Thymus (tissue), 11 donors: Measurements from ENCODE around the gene PLXNA4. TPM values are rescaled to one million over a fixed set of nuclear protein-coding genes. Genes with fewer than 3 reads are reported as not detected.

ENCODE experiments used
- DNase-seq, 9 donors: peaks; one replicate each; pipeline ENCODE4 v3.0.0-alpha.2; 2013; ENCODE audit warnings: low spot score in 9 of 9, low read depth in 6 of 9, missing footprints in 1 of 9
- H3K27ac ChIP-seq, 2 donors: one replicate each; pipeline ENCODE4 v1.5.1; 2013; ENCODE audit warnings: control low read depth in 1 of 2, low read depth in 1 of 2, low read length in 1 of 2, mild to moderate bottlenecking in 1 of 2, moderate library complexity in 1 of 2
- H3K27me3 ChIP-seq, 2 donors: one replicate each; pipeline ENCODE4 v1.5.1; 2013; ENCODE audit warnings: low read length in 1 of 2; ENCODE audit not compliant: control insufficient read depth in 2 of 2, insufficient read depth in 1 of 2
- H3K36me3 ChIP-seq, 2 donors: one replicate each; pipeline ENCODE4 v1.5.1; 2013; ENCODE audit warnings: low read length in 1 of 2, mild to moderate bottlenecking in 1 of 2, moderate library complexity in 1 of 2; ENCODE audit not compliant: control insufficient read depth in 2 of 2, insufficient read depth in 2 of 2
- H3K4me1 ChIP-seq, 2 donors: one replicate each; pipeline ENCODE4 v1.5.1; 2013; ENCODE audit warnings: low read length in 2 of 2; ENCODE audit not compliant: control insufficient read depth in 2 of 2, insufficient read depth in 2 of 2
- H3K4me3 ChIP-seq, 2 donors: one replicate each; pipeline ENCODE4 v1.5.1; 2013; ENCODE audit warnings: low read length in 2 of 2, control low read depth in 1 of 2, mild to moderate bottlenecking in 1 of 2
- H3K9me3 ChIP-seq, 2 donors: one replicate each; pipeline ENCODE4 v1.5.1; 2013; ENCODE audit warnings: low read length in 1 of 2, mild to moderate bottlenecking in 1 of 2; ENCODE audit not compliant: control insufficient read depth in 2 of 2, insufficient read depth in 1 of 2
- WGBS: extraction: QIAGEN DNeasy Blood & Tissue Kit; methylation state at CpG from one replicate; pipeline ENCODE4 v1.1.7; 2013; 5-methylcytosine and 5-hydroxymethylcytosine counted together
- polyA plus RNA-seq: library from polyadenylated mRNA; stranded (reverse); fragments of 200-250 nt; gene quantifications from one replicate; pipeline ENCODE4 v1.2.3, GENCODE V29; 2013
- total RNA-seq: library from RNA; stranded (reverse); fragments of 120-200 nt; gene quantifications from one replicate; pipeline ENCODE4 v1.2.4, GENCODE V29; 2013
- donor health status: healthy.

Gene PLXNA4
- total and polyA plus RNA-seq, 2 donors: 0.21 to 0.66 TPM

- no peak overlapping the region for H3K27ac ChIP-seq
- H3K36me3 ChIP-seq: no peaks in the 10 kb centered on the region
- DNase-seq: no peak
- H3K27me3 ChIP-seq: no peaks in the 10 kb centered on the region
- H3K9me3 ChIP-seq: no peaks in the 10 kb centered on the region
- no peak overlapping the region for H3K4me3 ChIP-seq
- WGBS: 83% methylated on average over 8 of the region's 8 CpGs
- no peaks in the 10 kb centered on the region for H3K4me1 ChIP-seq
These were observed 440.4 kb downstream of the PLXNA4 start for GRCh38 chr7:132135746-132136385.

GRCh38 chr7:132134814-132135445 is 441.3 kb downstream of the PLXNA4 start:
- Histone ChIP-seq H3K4me3 (no peak overlapping the region), H3K4me1 (no peaks in the 10 kb centered on the region), H3K27ac (no peak overlapping the region), H3K36me3 (no peaks in the 10 kb centered on the region), H3K9me3 (no peaks in the 10 kb centered on the region), H3K27me3 (no peaks in the 10 kb centered on the region)
- no peak for DNase-seq
- 84% methylated on average over 5 of the region's 5 CpGs for WGBS

GRCh38 chr7:132133501-132133900 is 442.8 kb downstream of the PLXNA4 start:
- DNase-seq: no peak
- Histone ChIP-seq H3K4me1 (no peaks in the 10 kb centered on the region), H3K9me3 (no peaks in the 10 kb centered on the region), H3K27ac (no peak overlapping the region), H3K36me3 (no peaks in the 10 kb centered on the region), H3K27me3 (no peaks in the 10 kb centered on the region), H3K4me3 (no peak overlapping the region)
- WGBS: 97% methylated on average over 6 of the region's 6 CpGs

- no peaks in the 10 kb centered on the region for H3K27me3 ChIP-seq
- DNase-seq: no peak
These were observed 445.1 kb downstream of the PLXNA4 start for GRCh38 chr7:132131196-132131595.

GRCh38 chr7:132130497-132130896 is 445.8 kb downstream of the PLXNA4 start:
- Histone ChIP-seq H3K27me3 (no peaks in the 10 kb centered on the region), H3K4me3 (no peak overlapping the region), H3K4me1 (no peaks in the 10 kb centered on the region), H3K27ac (no peak overlapping the region), H3K36me3 (no peaks in the 10 kb centered on the region), H3K9me3 (no peaks in the 10 kb centered on the region)
- WGBS: 75% methylated on average over 5 of the region's 5 CpGs
- no peak for DNase-seq

More at GRCh38 chr7:132131196-132131595, 445.1 kb downstream of the PLXNA4 start:
- WGBS: 62% methylated on average over 3 of the region's 3 CpGs
- no peaks in the 10 kb centered on the region for H3K4me1 ChIP-seq
- H3K36me3 ChIP-seq: no peaks in the 10 kb centered on the region
- H3K27ac ChIP-seq: no peak overlapping the region
- no peak overlapping the region for H3K4me3 ChIP-seq
- no peaks in the 10 kb centered on the region for H3K9me3 ChIP-seq

- Histone ChIP-seq H3K27me3 (no peaks in the 10 kb centered on the region), H3K27ac (no peak overlapping the region), H3K9me3 (no peaks in the 10 kb centered on the region), H3K36me3 (no peaks in the 10 kb centered on the region), H3K4me3 (no peak overlapping the region), H3K4me1 (no peaks in the 10 kb centered on the region)
- 85% methylated on average over 12 of the region's 12 CpGs for WGBS
- no peak for DNase-seq
These were observed 450.2 kb downstream of the PLXNA4 start for GRCh38 chr7:132125872-132126595.

GRCh38 chr7:132125096-132125495 is 451.2 kb downstream of the PLXNA4 start:
- 94% methylated on average over 3 of the region's 3 CpGs for WGBS
- H3K27ac ChIP-seq: no peak overlapping the region
- no peak for DNase-seq
- no peaks in the 10 kb centered on the region for H3K9me3 ChIP-seq
- H3K4me1 ChIP-seq: no peaks in the 10 kb centered on the region
- no peaks in the 10 kb centered on the region for H3K36me3 ChIP-seq
- no peaks in the 10 kb centered on the region for H3K27me3 ChIP-seq
- H3K4me3 ChIP-seq: no peak overlapping the region

- no peak overlapping the region for H3K4me3 ChIP-seq
- no peaks in the 10 kb centered on the region for H3K36me3 ChIP-seq
- WGBS: 89% methylated on average over 6 of the region's 6 CpGs
- no peak overlapping the region for H3K27ac ChIP-seq
- H3K27me3 ChIP-seq: no peaks in the 10 kb centered on the region
- H3K9me3 ChIP-seq: no peaks in the 10 kb centered on the region
- no peaks in the 10 kb centered on the region for H3K4me1 ChIP-seq
- DNase-seq: no peak
These were observed 451.7 kb downstream of the PLXNA4 start for GRCh38 chr7:132124575-132124974.

- DNase-seq: no peak
- 64% methylated on average over 7 of the region's 7 CpGs for WGBS
- Histone ChIP-seq H3K9me3 (no peaks in the 10 kb centered on the region), H3K36me3 (no peaks in the 10 kb centered on the region), H3K4me3 (no peak overlapping the region), H3K27ac (no peak overlapping the region), H3K27me3 (no peaks in the 10 kb centered on the region), H3K4me1 (no peaks in the 10 kb centered on the region)
These were observed 452.5 kb downstream of the PLXNA4 start for GRCh38 chr7:132123773-132124172.
